Endodermal cell (in vitro differentiated cells): Measurements from ENCODE around the gene TMEM164. TPM values are rescaled to one million over a fixed set of nuclear protein-coding genes. Genes with fewer than 3 reads are reported as not detected.

ENCODE experiments used
- DNase-seq: peaks from one replicate; pipeline ENCODE4 v3.0.0-alpha.2; 2017
- H3K27ac ChIP-seq: 2 replicates; pipeline ENCODE4 v1.5.1; 2013; ENCODE audit warnings: mild to moderate bottlenecking, low read depth, low read length, moderate library complexity
- H3K27me3 ChIP-seq: 2 replicates; pipeline ENCODE4 v1.6.1; 2013; ENCODE audit warnings: mild to moderate bottlenecking, low read length, moderate library complexity; ENCODE audit not compliant: insufficient read depth, control insufficient read depth, poor library complexity, severe bottlenecking
- H3K36me3 ChIP-seq: 2 replicates; pipeline ENCODE4 v1.7.0; 2013; ENCODE audit warnings: mild to moderate bottlenecking, low read length, moderate library complexity; ENCODE audit not compliant: control insufficient read depth, insufficient read depth
- H3K4me1 ChIP-seq: one replicate; pipeline ENCODE4 v1.7.0; 2013; ENCODE audit warnings: low read length; ENCODE audit not compliant: control insufficient read depth, insufficient read depth
- H3K4me3 ChIP-seq: 2 replicates; pipeline ENCODE4 v1.5.1; 2013; ENCODE audit warnings: mild to moderate bottlenecking, low read length, moderate library complexity
- H3K9ac ChIP-seq: 2 replicates; pipeline ENCODE4 v1.6.1; 2013; ENCODE audit warnings: mild to moderate bottlenecking, low read length, moderate library complexity; ENCODE audit not compliant: poor library complexity, severe bottlenecking; ENCODE audit errors: extremely low read depth
- H3K9me3 ChIP-seq: 2 replicates; pipeline ENCODE4 v1.6.1; 2013; ENCODE audit warnings: mild to moderate bottlenecking, low read length, moderate library complexity; ENCODE audit not compliant: control insufficient read depth
- H3K27ac Mint-ChIP-seq: 2 replicates; pipeline ENCODE4 v1.8.0; 2020; ENCODE audit warnings: mixed read lengths
- H3K27me3 Mint-ChIP-seq: 2 replicates; pipeline ENCODE4 v1.8.0; 2021; ENCODE audit warnings: mild to moderate bottlenecking, mixed read lengths; ENCODE audit not compliant: insufficient read depth
- H3K36me3 Mint-ChIP-seq: 2 replicates; pipeline ENCODE4 v1.8.0; 2020; ENCODE audit warnings: low read depth, mixed read lengths
- H3K4me1 Mint-ChIP-seq: 2 replicates; pipeline ENCODE4 v1.8.0; 2020; ENCODE audit warnings: mixed read lengths
- H3K4me3 Mint-ChIP-seq: 2 replicates; pipeline ENCODE4 v1.8.0; 2020; ENCODE audit warnings: mild to moderate bottlenecking, moderate library complexity, mixed read lengths
- H3K9me3 Mint-ChIP-seq: 2 replicates; pipeline ENCODE4 v1.8.0; 2020; ENCODE audit warnings: mild to moderate bottlenecking, mixed read lengths
- CTCF ChIP-seq: fragments of 200-600 bp; sonication (generic); conservative IDR thresholded peaks from 2 replicates; pipeline ENCODE4 v1.5.0; 2021; ENCODE audit warnings: antibody characterized with exemption, mild to moderate bottlenecking
- WGBS, 2 experiments: methylation state at CpG; one replicate each; pipeline versions ENCODE4 v1.1.5 to v1.1.7; 2013; ENCODE audit warnings: missing lambda C conversion rate in 2 of 2, mixed read lengths in 1 of 2; ENCODE audit not compliant: insufficient coverage in 1 of 2, insufficient read length in 1 of 2; 5-methylcytosine and 5-hydroxymethylcytosine counted together
- total RNA-seq, 2 donors: library from RNA; stranded (reverse); fragmentation: NEBNext Ultra II Directional in 1 of 2; extraction: Animal tissue kit (Norgen Biotek cat#: 25700) in 1 of 2; gene quantifications; 2 replicates in 1 of 2; 3 replicates in 1 of 2; pipeline ENCODE4 v1.2.1, GENCODE V29; 2021

Gene TMEM164
- total RNA-seq, 2 donors from 2014 or later, result 30.4 to 50.7 TPM

- no peaks in the 10 kb centered on the region for H3K9me3 ChIP-seq
- 100% methylated on average over 1 of the region's 2 CpGs; no CpG with 5 or more reads in 1 of the 2 experiments for WGBS, 2 experiments
- peaks cover 15% of the 10 kb centered on the region for H3K36me3 ChIP-seq
- H3K4me1 ChIP-seq, result no peaks in the 10 kb centered on the region
- peaks cover 5% of the 10 kb centered on the region for H3K4me1 Mint-ChIP-seq
- no peaks in the 10 kb centered on the region for H3K27me3 Mint-ChIP-seq
- no peak overlapping the region for H3K27ac Mint-ChIP-seq
- TF ChIP-seq CTCF, result no peak
- no peaks in the 10 kb centered on the region for H3K27me3 ChIP-seq
- H3K27ac ChIP-seq, result no peak overlapping the region
- no peak overlapping the region for H3K4me3 Mint-ChIP-seq
- H3K36me3 Mint-ChIP-seq, result peaks cover 11% of the 10 kb centered on the region
- H3K9ac ChIP-seq, result no peak overlapping the region
- no peaks in the 10 kb centered on the region for H3K9me3 Mint-ChIP-seq
- DNase-seq, result no peak
- no peak overlapping the region for H3K4me3 ChIP-seq
Measured at GRCh38 chrX:110218591-110218990, 215.7 kb downstream of the TMEM164 start.

GRCh38 chrX:110219920-110220319 lies 217.0 kb downstream of the TMEM164 start:
- H3K9me3 Mint-ChIP-seq, result no peaks in the 10 kb centered on the region
- H3K9ac ChIP-seq, result no peak overlapping the region
- no peaks in the 10 kb centered on the region for H3K27me3 Mint-ChIP-seq
- no peaks in the 10 kb centered on the region for H3K9me3 ChIP-seq
- H3K36me3 Mint-ChIP-seq, result peaks cover 6% of the 10 kb centered on the region
- no peaks in the 10 kb centered on the region for H3K27me3 ChIP-seq
- H3K4me3 Mint-ChIP-seq, result no peak overlapping the region
- peaks cover 12% of the 10 kb centered on the region for H3K4me1 Mint-ChIP-seq
- no peak for TF ChIP-seq CTCF
- H3K27ac Mint-ChIP-seq, result no peak overlapping the region
- no peak for DNase-seq
- no peak overlapping the region for H3K4me3 ChIP-seq
- 88% methylated on average over 1 of the region's 1 CpG; no CpG with 5 or more reads in 1 of the 2 experiments for WGBS, 2 experiments
- H3K4me1 ChIP-seq, result peaks cover 3% of the 10 kb centered on the region
- peaks cover 15% of the 10 kb centered on the region for H3K36me3 ChIP-seq
- H3K27ac ChIP-seq, result no peak overlapping the region

GRCh38 chrX:110222497-110223257 lies 219.8 kb downstream of the TMEM164 start:
- Histone ChIP-seq H3K9me3 (no peaks in the 10 kb centered on the region), H3K27me3 (no peaks in the 10 kb centered on the region), H3K36me3 (no peaks in the 10 kb centered on the region), H3K27ac (no peak overlapping the region), H3K4me3 (no peak overlapping the region), H3K9ac (no peak overlapping the region), H3K4me1 (peaks cover 10% of the 10 kb centered on the region)
- H3K4me3 Mint-ChIP-seq, result no peak overlapping the region
- no peak for DNase-seq
- H3K27ac Mint-ChIP-seq, result no peak overlapping the region
- peaks cover 25% of the 10 kb centered on the region for H3K4me1 Mint-ChIP-seq
- peaks cover 6% of the 10 kb centered on the region for H3K36me3 Mint-ChIP-seq
- 88% methylated on average over 1 of the region's 2 CpGs; no CpG with 5 or more reads in 1 of the 2 experiments for WGBS, 2 experiments
- no peak for TF ChIP-seq CTCF
- no peaks in the 10 kb centered on the region for H3K27me3 Mint-ChIP-seq
- H3K9me3 Mint-ChIP-seq, result no peaks in the 10 kb centered on the region
